GM19463 (cell line): Measurements from ENCODE around the gene COMMD7.

Experiments used
- ATAC-seq: cut with Tn5 transposase; IDR thresholded peaks from one replicate; pipeline ENCODE4 v1.9.1; 2021; ENCODE audit warnings: mild to moderate bottlenecking, moderate library complexity; ENCODE audit not compliant: unreplicated experiment

The COMMD7 gene

GRCh38 chr20:32682508-32682987, 60.7 kb downstream of the COMMD7 start:
- no peak for ATAC-seq

GRCh38 chr20:32681175-32682084, 61.8 kb downstream of the COMMD7 start:
- no peak for ATAC-seq

DNA sequence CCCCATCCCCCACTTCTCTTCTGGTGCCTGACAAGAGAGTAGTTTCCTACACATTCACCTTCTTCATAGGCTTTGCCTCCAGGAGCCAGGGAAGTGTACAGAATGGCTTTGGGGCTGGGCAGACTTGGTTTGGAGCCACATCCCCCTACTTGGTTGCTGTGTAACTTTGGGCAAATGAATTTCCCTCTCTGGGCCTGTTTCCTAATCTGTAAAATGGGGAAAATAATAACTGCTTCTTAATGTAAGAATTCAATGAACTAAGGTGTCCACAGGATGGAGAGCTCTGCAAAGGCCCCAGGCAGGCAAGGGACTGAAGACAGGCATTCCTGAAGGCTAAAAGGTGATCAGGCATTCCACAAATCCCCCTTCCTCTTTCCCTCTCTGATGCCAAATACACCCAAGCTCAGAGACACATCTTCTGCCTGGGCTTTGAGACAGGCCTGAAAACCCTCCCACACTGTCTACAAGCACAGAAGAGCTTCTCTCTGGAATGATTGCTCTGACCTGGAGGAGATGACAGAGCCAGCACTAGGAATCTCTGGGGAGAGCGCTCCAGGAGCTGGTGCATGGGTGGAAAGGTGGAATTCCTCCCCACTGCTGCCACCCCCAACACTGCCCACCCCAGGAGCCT, 62.6 kb downstream of the COMMD7 start:
- no peak for ATAC-seq

- ATAC-seq, result no peak
Observed at GRCh38 chr20:32678948-32679347, 64.3 kb downstream of the COMMD7 start.

- no peak for ATAC-seq
Observed at GRCh38 chr20:32675223-32675975, 67.9 kb downstream of the COMMD7 start.

DNA sequence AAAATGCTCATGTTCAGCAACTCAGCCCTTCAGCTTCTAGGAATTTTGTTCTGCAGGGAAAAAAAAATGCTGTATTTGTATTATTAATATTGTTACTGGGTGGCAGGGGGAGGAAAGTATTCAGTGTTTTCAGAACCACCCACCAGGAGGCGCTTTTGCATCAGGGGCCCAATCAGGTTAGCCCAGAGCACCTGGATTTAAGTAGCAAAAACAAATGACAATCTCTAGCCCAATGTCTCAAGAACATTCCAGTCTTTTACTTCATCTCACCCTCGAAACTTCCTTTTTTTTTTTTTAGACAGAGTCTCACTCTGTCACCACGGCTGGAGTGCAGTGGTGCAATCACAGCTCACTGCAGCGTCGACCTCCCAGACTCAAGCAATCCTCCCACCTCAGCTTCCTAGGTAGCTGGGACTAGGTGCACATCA, 68.9 kb downstream of the COMMD7 start:
- ATAC-seq, result no peak

DNA sequence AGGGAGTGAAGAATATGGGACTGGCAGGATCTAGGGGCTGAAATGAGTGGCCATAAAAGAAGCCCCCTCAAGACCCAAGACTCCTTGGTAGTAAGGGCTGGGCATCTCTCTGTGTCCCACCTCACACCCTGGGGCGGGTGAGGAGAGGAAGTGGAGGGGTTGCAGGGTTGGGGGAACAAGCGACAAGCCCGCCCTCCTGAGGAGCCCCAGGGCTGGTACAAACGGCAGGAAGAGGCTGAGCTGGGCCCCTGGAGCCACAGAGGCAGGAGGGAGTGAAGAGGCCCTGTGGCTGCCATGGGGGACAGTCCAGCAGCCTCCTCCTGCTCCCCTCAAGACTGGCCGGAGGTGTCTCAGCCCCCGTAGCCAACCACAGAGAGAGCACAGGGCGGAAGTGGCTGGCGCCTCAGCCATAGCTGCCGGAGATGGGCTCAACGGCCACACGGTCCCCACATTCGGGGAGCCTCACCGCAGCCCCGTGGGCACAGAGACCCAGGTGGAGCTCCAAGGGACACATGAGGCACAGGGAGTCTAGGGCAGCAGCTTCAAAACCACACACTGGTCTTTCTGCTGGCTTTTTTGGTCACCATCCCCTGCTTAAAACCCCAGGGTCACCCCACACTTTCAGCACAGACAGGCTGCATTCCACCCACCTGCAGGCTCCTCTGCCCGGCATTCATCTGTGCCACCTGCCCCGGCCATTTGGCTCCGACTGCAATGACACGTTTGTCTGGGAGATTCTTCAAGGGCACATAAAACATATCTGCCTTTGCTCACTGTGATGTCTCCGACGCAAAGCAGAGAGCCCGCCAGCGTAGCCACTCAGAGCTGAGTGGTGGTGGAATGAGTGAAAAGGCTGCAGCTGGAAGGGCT, 70.0 kb downstream of the COMMD7 start:
- peak; percentile 73 for ATAC-seq

DNA sequence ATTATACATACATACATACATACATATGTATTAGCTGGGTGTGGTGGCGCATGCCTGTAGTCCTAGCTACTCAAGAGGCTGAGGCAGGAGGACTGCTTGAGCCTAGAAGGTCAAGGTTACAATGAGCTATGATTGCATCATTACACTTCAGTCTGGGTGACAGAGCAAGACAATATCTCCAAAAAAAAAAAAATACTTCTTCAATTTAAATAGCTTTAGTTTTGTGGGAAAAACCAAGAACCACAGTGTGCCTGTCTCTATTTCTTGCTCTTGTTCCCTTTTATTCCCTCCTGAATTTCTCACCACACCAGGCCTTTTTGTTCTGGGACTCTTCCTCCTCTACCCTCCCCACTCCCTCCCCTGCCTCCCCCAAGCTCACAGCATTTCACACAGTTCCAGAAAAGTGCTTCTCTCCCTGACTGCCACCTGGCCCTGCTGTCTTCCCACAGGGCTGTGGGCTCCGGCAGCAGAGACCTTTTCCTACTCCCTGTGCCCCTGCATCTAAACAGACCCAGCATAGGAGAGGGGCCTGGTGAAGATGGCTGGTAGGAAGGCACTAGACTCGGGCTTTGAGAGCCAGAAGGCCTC, 70.8 kb downstream of the COMMD7 start:
- no peak for ATAC-seq

GRCh38 chr20:32670773-32671455, 72.4 kb downstream of the COMMD7 start:
- ATAC-seq, result no peak

- no peak for ATAC-seq
Observed at GRCh38 chr20:32667027-32667426, 76.2 kb downstream of the COMMD7 start.

DNA sequence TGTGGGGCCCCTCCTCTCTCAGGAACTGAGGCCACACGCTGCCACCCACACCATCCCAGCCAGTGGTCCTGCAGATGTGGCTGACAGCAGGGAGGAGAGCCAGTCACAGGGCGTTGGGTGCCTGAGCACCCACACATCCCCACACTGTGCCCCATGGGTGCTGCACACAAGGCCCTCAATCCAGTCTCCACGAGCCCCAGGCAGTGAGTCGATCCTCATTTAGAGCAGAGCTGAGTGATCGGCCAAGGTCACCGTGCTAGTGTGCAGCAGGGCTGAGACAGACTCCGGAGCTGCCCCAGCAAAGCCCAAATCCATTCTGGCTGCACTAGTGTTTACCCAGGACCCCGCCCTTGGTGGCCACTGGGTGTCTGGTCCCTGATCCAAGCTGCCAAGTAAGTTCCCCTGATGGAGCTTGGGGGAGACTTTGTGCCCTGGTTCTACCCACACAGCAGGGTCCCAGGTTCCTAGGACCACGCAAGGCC, 78.5 kb downstream of the COMMD7 start:
- ATAC-seq, result no peak

DNA sequence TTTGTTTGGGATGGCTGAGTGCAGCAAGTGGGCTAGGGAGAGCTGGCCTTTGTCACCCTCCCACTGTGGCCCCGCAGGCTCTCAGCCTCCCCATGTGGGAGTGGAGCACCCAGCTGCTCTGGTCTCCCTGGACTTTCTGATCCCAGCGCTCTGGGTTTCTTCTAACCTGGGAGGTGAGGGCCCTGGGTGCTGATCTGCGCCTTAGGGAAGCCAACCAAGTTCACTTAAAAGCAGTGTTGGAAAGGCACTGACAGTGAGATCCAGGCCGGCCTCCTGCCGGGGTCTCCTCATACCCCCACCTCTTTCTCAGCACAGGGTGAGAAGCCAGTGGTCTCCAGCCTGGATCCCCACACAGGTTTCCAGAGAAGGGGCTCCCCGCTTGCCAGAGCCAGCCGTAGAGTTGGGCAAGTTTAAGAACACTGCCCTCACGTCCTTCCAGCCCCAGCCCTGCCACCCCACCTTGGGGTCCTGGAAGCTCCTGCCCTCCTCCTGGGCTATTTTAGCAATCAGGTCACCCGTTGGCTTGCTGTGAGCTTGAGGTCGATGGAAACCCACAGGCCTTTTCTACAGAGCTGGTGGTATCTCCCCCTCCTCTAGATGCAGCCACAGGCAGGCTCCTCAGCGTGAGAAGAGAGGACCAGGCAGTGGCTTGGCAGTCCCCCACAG, 79.1 kb downstream of the COMMD7 start:
- no peak for ATAC-seq

DNA sequence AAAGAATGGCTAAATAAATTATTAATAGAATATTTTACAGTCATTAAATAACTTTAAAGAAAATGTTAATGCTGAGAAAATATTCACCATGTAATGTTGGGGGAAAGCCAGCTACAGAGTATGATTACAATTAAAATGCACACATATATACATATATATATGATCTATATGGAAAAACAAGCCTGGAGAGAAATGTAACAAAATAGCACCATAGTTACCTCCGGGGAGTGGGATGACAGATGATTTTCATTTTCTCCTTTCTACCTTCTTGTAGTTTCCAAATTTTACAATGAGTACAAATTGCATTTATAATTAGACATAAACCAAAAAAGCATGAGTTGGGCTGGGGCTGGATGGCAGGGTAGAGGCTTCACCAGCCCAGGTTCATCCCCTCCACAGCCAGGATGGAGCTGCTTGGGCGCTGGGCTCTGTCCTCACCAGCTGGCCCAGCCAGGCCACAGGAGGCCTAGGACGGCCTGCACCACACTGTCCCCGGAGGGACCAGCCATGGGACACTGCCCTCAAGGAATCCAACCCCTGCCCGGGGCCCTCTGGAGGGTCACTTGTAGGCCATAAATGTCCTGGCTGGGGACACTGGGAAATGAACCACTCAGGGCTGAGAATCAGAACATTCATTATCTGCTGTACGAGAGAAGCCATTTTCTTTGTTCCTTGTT, 79.8 kb downstream of the COMMD7 start:
- ATAC-seq, result no peak

DNA sequence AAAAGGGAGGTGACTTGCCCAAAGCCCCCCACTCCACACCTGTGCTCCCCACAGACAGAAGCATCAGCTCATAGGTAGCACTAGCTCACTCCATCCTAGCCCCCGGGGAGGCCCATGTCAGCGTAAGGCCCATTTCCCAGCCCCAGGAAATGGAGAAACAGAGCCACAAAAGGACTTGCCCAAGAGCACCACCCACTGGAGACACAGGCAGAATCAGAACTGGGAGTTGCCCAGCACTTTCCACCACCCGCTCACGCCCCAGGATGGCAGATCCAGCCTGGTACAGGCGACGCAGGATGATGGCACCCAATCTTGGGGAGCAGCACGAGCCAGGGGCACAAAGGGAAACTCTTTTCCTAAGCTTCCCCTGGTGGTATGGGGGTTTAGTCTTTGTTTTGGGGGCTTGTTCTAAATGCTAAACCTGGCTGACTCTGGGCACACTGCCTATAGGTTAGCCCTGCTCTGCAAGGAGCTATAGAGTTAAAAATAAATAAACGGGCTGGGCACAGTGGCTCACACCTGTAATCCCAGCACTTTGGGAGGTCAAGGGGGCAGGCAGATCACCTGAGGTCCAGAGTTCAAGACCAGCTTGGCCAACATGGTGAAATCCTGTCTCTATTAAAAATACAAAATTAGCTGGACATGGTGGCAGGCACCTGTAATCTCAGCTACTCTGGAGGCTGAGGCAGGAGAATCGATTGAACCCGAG, 81.3 kb downstream of the COMMD7 start:
- ATAC-seq, result no peak

DNA sequence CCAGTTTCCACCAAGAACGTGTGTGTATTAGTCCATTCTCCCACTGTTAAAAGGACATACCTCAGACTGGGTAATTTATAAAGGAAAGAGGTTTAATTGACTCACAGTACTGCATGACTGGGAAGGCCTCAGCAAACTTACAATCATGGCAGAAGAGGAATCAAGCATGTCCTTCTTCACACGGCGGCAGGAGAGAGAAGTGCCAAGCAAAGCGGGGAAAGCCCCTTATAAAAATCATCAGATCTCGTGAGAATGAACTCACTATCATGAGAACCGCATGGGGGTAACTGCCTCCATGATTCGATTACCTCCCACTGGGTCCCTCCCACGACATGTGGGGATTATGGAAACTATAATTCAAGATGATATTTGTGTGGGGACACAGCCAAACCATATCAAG, 82.6 kb downstream of the COMMD7 start:
- no peak for ATAC-seq

GRCh38 chr20:32656827-32657226, 86.4 kb downstream of the COMMD7 start:
- no peak for ATAC-seq

- no peak for ATAC-seq
Observed at GRCh38 chr20:32655903-32656512, 87.3 kb downstream of the COMMD7 start.
